GM12878 (cell line): ENCODE data around the gene PRRC2A. TPM values are rescaled to one million over a fixed set of nuclear protein-coding genes. Genes with fewer than 3 reads are reported as not detected.

Experiments
- ATAC-seq: fragments of 200-7000 bp; cut with Tn5 transposase; 3 replicates; pipeline ENCODE4 v1.9.1; 2020; ENCODE audit warnings: mild to moderate bottlenecking, moderate library complexity
- BruUV-seq: library from RNA; stranded (reverse); fragments of 400-500 nt; replicated peaks from 2 replicates; lab custom pipeline; 2021; lab: Mats Ljungman, UMichigan
- CTCF ChIA-PET: fragments of 300-600 bp; sonication (Branson Sonifier 250); formaldehyde crosslinking; extraction: SDS; loops from one replicate; lab custom pipeline; 2021; ENCODE audit warnings: inconsistent platforms; lab: Yijun Ruan, JAX
- POLR2A ChIA-PET: fragments of 350-600 bp; formaldehyde crosslinking; extraction: SDS; loops from one replicate; lab custom pipeline; 2021; ENCODE audit warnings: inconsistent platforms; lab: Charles Lee
- RAD21 ChIA-PET: fragments of 300-600 bp; sonication (Branson Sonifier 250); formaldehyde crosslinking; loops from one replicate; lab custom pipeline; 2023; ENCODE audit warnings: antibody characterized with exemption; ENCODE audit not compliant: unreplicated experiment; lab: Charles Lee
- SMC1A ChIA-PET: fragments of 300-600 bp; sonication (Branson Sonifier 250); formaldehyde crosslinking; loops from one replicate; lab custom pipeline; 2023; ENCODE audit not compliant: unreplicated experiment, uncharacterized antibody; lab: Charles Lee
- DNase-seq: peaks from one replicate; pipeline ENCODE4 v3.0.0-alpha.2; 2011; ENCODE audit warnings: low read depth, low spot score
- FAIRE-seq: peaks from 3 replicates; lab custom pipeline; 2011; peaks lifted over from hg19 to GRCh38; lab: Jason Lieb, UNC
- H2AFZ ChIP-seq: 2 replicates; pipeline ENCODE4 v1.6.0; 2011; ENCODE audit warnings: low read depth, low read length, control low read depth; ENCODE audit not compliant: control insufficient read depth
- H3K27ac ChIP-seq: 2 replicates; pipeline ENCODE4 v1.5.1; 2011; ENCODE audit warnings: control low read depth; ENCODE audit not compliant: control insufficient read depth, insufficient read depth
- H3K27me3 ChIP-seq, 2 experiments: replicated peaks in 1 of 2; 2 replicates each; pipeline versions ENCODE4 v1.6.0 to v1.6.1; 2011; ENCODE audit warnings: low read length in 1 of 2; ENCODE audit not compliant: control insufficient read depth in 2 of 2, insufficient read depth in 2 of 2
- H3K36me3 ChIP-seq, 2 experiments: 2 replicates each; pipeline ENCODE4 v1.5.1; 2011; ENCODE audit warnings: low read length in 1 of 2; ENCODE audit not compliant: control insufficient read depth in 2 of 2, insufficient read depth in 2 of 2
- H3K4me1 ChIP-seq: 2 replicates; pipeline ENCODE4 v1.6.1; 2011; ENCODE audit warnings: mild to moderate bottlenecking, low read length, moderate library complexity, mixed read lengths; ENCODE audit not compliant: control insufficient read depth, insufficient read depth
- H3K4me2 ChIP-seq: 2 replicates; pipeline ENCODE4 v1.6.0; 2011; ENCODE audit warnings: control low read depth; ENCODE audit not compliant: control insufficient read depth, insufficient read depth
- H3K4me3 ChIP-seq: fragments of 200-600 bp; sonication (generic); 2 replicates; pipeline ENCODE4 v1.5.1; 2016
- H3K79me2 ChIP-seq: 2 replicates; pipeline ENCODE4 v1.6.0; 2011; ENCODE audit warnings: low read length; ENCODE audit not compliant: control insufficient read depth, insufficient read depth
- H3K9ac ChIP-seq: 2 replicates; pipeline ENCODE4 v1.8.0; 2011; ENCODE audit warnings: low read length, control low read depth, mixed read lengths; ENCODE audit not compliant: control insufficient read depth, insufficient read depth
- H3K9me3 ChIP-seq: replicated peaks from 3 replicates; pipeline ENCODE4 v1.5.1; 2011; ENCODE audit warnings: mild to moderate bottlenecking, low read length; ENCODE audit not compliant: control insufficient read depth, insufficient read depth
- H4K20me1 ChIP-seq: 2 replicates; pipeline ENCODE4 v1.6.0; 2011; ENCODE audit not compliant: control insufficient read depth, insufficient read depth
- HCFC1 ChIP-seq: fragments of 150-350 bp; IDR thresholded peaks from 2 replicates; pipeline ENCODE4 v1.6.1; 2014; ENCODE audit warnings: low read length
- IRF4 ChIP-seq: IDR thresholded peaks from 2 replicates; pipeline ENCODE4 v1.6.1; 2011; ENCODE audit warnings: low read depth, low read length
- KAT2A ChIP-seq: conservative IDR thresholded peaks from 2 replicates; pipeline ENCODE4 v1.6.1; 2011; ENCODE audit warnings: low read depth, low read length; ENCODE audit not compliant: control insufficient read depth
- MYB ChIP-seq: fragments of 150-350 bp; IDR thresholded peaks from 2 replicates; pipeline ENCODE4 v1.6.1; 2014; ENCODE audit warnings: mild to moderate bottlenecking, low read depth, low read length, borderline replicate concordance
- PKNOX1 ChIP-seq: fragments of 450-650 bp; IDR thresholded peaks from 2 replicates; pipeline ENCODE4 v1.6.1; 2016; ENCODE audit warnings: mild to moderate bottlenecking
- PML ChIP-seq: IDR thresholded peaks from 2 replicates; pipeline ENCODE4 v1.6.1; 2012; ENCODE audit warnings: low read length, inconsistent platforms
- SREBF1 ChIP-seq: IDR thresholded peaks from 2 replicates; pipeline ENCODE4 v1.6.1; 2012; ENCODE audit warnings: mild to moderate bottlenecking, low read length
- ZBTB4 ChIP-seq: fragments of 450-650 bp; formaldehyde crosslinking; IDR thresholded peaks from 2 replicates; pipeline ENCODE4 v1.4.0; 2022; ENCODE audit warnings: mild to moderate bottlenecking, moderate library complexity
- ZNF592 ChIP-seq: fragments of 450-650 bp; IDR thresholded peaks from 2 replicates; pipeline ENCODE4 v1.6.1; 2017; ENCODE audit warnings: mild to moderate bottlenecking, moderate library complexity
- WGBS: methylation state at CpG from one replicate; pipeline ENCODE4 v1.1.6; 2016; ENCODE audit warnings: low lambda C conversion rate; ENCODE audit not compliant: insufficient replicate concordance, insufficient coverage; ENCODE audit errors: missing lambda C conversion rate; 5-methylcytosine and 5-hydroxymethylcytosine counted together
- in situ Hi-C: fragments of 300-500 bp; cut with MboI; formaldehyde crosslinking; loops from 9 replicates; pipeline ENCODE4 v1.14.3; 2018; ENCODE audit warnings: mixed read lengths
- intact Hi-C: fragments of 100-400 bp; cut with micrococcal nuclease; formaldehyde crosslinking; loops from one replicate; pipeline ENCODE4 v1.14.2; 2022; ENCODE audit not compliant: unreplicated experiment
- polyA plus RNA-seq, 11 experiments: library from polyadenylated mRNA; depleted of rRNA in 4 of 11; unstranded in 6 of 11; stranded (reverse) in 5 of 11; fragments of >200 nt; fragmentation: Nextera tagmentation in 4 of 11; fragmentation: Illumina TruSeq in 1 of 11; extraction: Ambion mirVana in 4 of 11; extraction: Trizol in 1 of 11; gene quantifications; 1 replicate in 1 of 11; 2 replicates in 10 of 11; pipeline versions ENCODE4 v1.2.1 to v1.2.3, GENCODE V29; 2011 to 2016; ENCODE audit warnings: inconsistent platforms in 2 of 11, missing spikeins in 2 of 11, low read depth in 1 of 11
- total RNA-seq, 4 experiments: library from RNA; depleted of rRNA in 3 of 4; stranded (reverse); fragments of >200 nt in 3 of 4; fragmentation: Illumina TruSeq in 1 of 4; extraction: Trizol in 1 of 4; gene quantifications; 2 replicates each; pipeline versions ENCODE4 v1.2.1 to v1.2.3, GENCODE V29; 2013 to 2021
- TF ChIP-seq, protein P1 (sequence below): IDR thresholded peaks from 2 replicates; pipeline ENCODE4 v1.6.1; 2012; ENCODE audit warnings: mild to moderate bottlenecking, low read depth, low read length

Gene PRRC2A
- total and polyA plus RNA-seq, 10 of the 15 experiments (the other 5 are each of a cell fraction or from before 2014, with no cell fraction given): 0.40 to 244 (median 61.3) TPM

GRCh38 chr6:31651602-31652191 lies 31.2 kb downstream of the PRRC2A start:
- Histone ChIP-seq H3K4me1 (peaks cover 4% of the 10 kb centered on the region; the same call in 1 of the 2 replicates), H3K4me3 (peak overlapping the region; percentile 91), H4K20me1 (no peaks in the 10 kb centered on the region; the same call in 1 of the 2 replicates), H3K9me3 (no peaks in the 10 kb centered on the region), H3K36me3 (peaks cover 15 to 20% of the 10 kb centered on the region in 2 experiments), H3K79me2 (peaks cover 40% of the 10 kb centered on the region), H2AFZ (peak overlapping the region; percentile 87), H3K9ac (peak overlapping the region; percentile 91), H3K27ac (peak overlapping the region; percentile 99), H3K27me3 (no peaks in the 10 kb centered on the region), H3K4me2 (peak overlapping the region; percentile 96)
- no peak for FAIRE-seq
- SMC1A ChIA-PET: interaction anchor here (0.7 to 5.0 kb wide), 15 partner anchors 8 to 181 kb away, joined by 3 to 31 read pairs (median 4); partner anchors contain the start of genes C6orf47 and GPANK1
- 0% methylated on average over 29 of the region's 29 CpGs for WGBS
- BruUV-seq: TSS peak; percentile 66
- CTCF ChIA-PET: interaction anchor here (0.7 to 3.6 kb wide), 10 partner anchors 9 to 272 kb away, joined by 3 to 19 read pairs (median 3); partner anchors contain the start of genes ATP6V1G2, C6orf47 and GPANK1
- DNase-seq: no peak
- RAD21 ChIA-PET: interaction anchor here (0.7 to 2.5 kb wide), 7 partner anchors 9 to 118 kb away, joined by 3 to 11 read pairs (median 6); partner anchors contain the start of genes C6orf47, GPANK1 and NCR3
- intact Hi-C loops: loop anchor here (1.0 to 2.0 kb wide), 3 partner anchors 31 to 155 kb away; partner anchors contain the start of genes ATP6V1G2, NFKBIL1 and PRRC2A
- in situ Hi-C loops: no loop called here
- ATAC-seq: peak; percentile 74
- POLR2A ChIA-PET: interaction anchor here (0.5 to 6.3 kb wide), 17 partner anchors 11 to 308 kb away, joined by 3 to 107 read pairs (median 5); partner anchors contain the start of genes C6orf47, CSNK2B, DDX39B and GPANK1
- TF ChIP-seq KAT2A: no peak
- no peak; the same call in 1 of the 2 replicates for TF ChIP-seq HCFC1
- TF ChIP-seq MYB: 0 out of 2 replicates have a peak, but pooled peaks have one; percentile 8
- no peak for TF ChIP-seq PML
- TF ChIP-seq, protein P1, sequence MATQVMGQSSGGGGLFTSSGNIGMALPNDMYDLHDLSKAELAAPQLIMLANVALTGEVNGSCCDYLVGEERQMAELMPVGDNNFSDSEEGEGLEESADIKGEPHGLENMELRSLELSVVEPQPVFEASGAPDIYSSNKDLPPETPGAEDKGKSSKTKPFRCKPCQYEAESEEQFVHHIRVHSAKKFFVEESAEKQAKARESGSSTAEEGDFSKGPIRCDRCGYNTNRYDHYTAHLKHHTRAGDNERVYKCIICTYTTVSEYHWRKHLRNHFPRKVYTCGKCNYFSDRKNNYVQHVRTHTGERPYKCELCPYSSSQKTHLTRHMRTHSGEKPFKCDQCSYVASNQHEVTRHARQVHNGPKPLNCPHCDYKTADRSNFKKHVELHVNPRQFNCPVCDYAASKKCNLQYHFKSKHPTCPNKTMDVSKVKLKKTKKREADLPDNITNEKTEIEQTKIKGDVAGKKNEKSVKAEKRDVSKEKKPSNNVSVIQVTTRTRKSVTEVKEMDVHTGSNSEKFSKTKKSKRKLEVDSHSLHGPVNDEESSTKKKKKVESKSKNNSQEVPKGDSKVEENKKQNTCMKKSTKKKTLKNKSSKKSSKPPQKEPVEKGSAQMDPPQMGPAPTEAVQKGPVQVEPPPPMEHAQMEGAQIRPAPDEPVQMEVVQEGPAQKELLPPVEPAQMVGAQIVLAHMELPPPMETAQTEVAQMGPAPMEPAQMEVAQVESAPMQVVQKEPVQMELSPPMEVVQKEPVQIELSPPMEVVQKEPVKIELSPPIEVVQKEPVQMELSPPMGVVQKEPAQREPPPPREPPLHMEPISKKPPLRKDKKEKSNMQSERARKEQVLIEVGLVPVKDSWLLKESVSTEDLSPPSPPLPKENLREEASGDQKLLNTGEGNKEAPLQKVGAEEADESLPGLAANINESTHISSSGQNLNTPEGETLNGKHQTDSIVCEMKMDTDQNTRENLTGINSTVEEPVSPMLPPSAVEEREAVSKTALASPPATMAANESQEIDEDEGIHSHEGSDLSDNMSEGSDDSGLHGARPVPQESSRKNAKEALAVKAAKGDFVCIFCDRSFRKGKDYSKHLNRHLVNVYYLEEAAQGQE: no peak
- TF ChIP-seq IRF4: 0 out of 2 replicates have a peak, but pooled peaks have one; percentile 4
- no peak for TF ChIP-seq SREBF1
- TF ChIP-seq ZBTB4 (CRISPR knock-in tag): no peak
- peak; percentile 95 for TF ChIP-seq PKNOX1
- no peak for TF ChIP-seq ZNF592
